PC-9 (cell line): ENCODE results near the gene CYP11A1.

Experiments
- CTCF ChIP-seq: fragments of 200-600 bp; sonication (generic); conservative IDR thresholded peaks from 2 replicates; pipeline ENCODE4 v1.6.1; 2017; ENCODE audit warnings: mixed run types, antibody characterized with exemption, mild to moderate bottlenecking, moderate library complexity
- EZH2 ChIP-seq: fragments of 200-600 bp; sonication (generic); IDR thresholded peaks from 2 replicates; pipeline ENCODE4 v1.8.0; 2017; ENCODE audit warnings: antibody characterized with exemption, low read depth

GRCh38 chr15:74350295-74351275, 16.9 kb downstream of the CYP11A1 start:
- no peak for TF ChIP-seq CTCF
- TF ChIP-seq EZH2: no peak
